ENCODE measurements around the gene SLMAP. TPM values are rescaled to one million over a fixed set of nuclear protein-coding genes. Genes with fewer than 3 reads are reported as not detected.

Gene SLMAP
- total and polyA plus RNA-seq, 2 of the 13 experiments (the other 11 are each of a cell fraction or from before 2014, with no cell fraction given): 24.0 to 48.3 TPM

GRCh38 chr3:57755741-57756527, at the start of gene SLMAP (continued):
- no peak for TF ChIP-seq AGO2 (optimal IDR thresholded peaks at IDR 0.05; ENCODE audit: low read depth, low read length)
- no peak; the same call in 1 of the 2 replicates for TF ChIP-seq ZNF460 (CRISPR knock-in tag; IDR thresholded peaks at IDR 0.05; ENCODE audit: borderline replicate concordance)
- peak; percentile 95 for TF ChIP-seq KMT2B (CRISPR knock-in tag; IDR thresholded peaks at IDR 0.05)
- no peak for TF ChIP-seq RORA (CRISPR knock-in tag; IDR thresholded peaks at IDR 0.05)
- TF ChIP-seq ZNF646 (CRISPR knock-in tag; IDR thresholded peaks at IDR 0.05): no peak
- no peak for TF ChIP-seq ELF4 (CRISPR knock-in tag; IDR thresholded peaks at IDR 0.05; ENCODE audit: borderline replicate concordance)
- peak; percentile 88 for TF ChIP-seq GATAD1 (CRISPR knock-in tag; IDR thresholded peaks at IDR 0.05)
- TF ChIP-seq ZNF713 (CRISPR knock-in tag; IDR thresholded peaks at IDR 0.05): no peak
- peak; percentile 72; the same call in 1 of the 2 replicates for TF ChIP-seq KDM5A (IDR thresholded peaks at IDR 0.05; ENCODE audit: borderline replicate concordance, low read length)
- 0 out of 2 replicates have a peak, but pooled peaks have one; percentile 70 for TF ChIP-seq PCBP1 (IDR thresholded peaks at IDR 0.05; ENCODE audit: borderline replicate concordance, low read depth, low read length)
- no peak for TF ChIP-seq CC2D1A (CRISPR knock-in tag; IDR thresholded peaks at IDR 0.05)
- TF ChIP-seq ATF7-NPFF (CRISPR knock-in tag; IDR thresholded peaks at IDR 0.05; ENCODE audit: low read depth): peak; percentile 62; the same call in 1 of the 2 replicates
- no peak for TF ChIP-seq ZBTB8A (CRISPR knock-in tag; IDR thresholded peaks at IDR 0.05; ENCODE audit: borderline replicate concordance, low read depth)
- TF ChIP-seq KAT7 (CRISPR knock-in tag; IDR thresholded peaks at IDR 0.05; ENCODE audit: borderline replicate concordance): peak; percentile 54; the same call in 1 of the 2 replicates
- TF ChIP-seq FOXA1 (IDR thresholded peaks at IDR 0.05): no peak
- 0 out of 2 replicates have a peak, but pooled peaks have one; percentile 5 for TF ChIP-seq FOXA1 (CRISPR knock-in tag; IDR thresholded peaks at IDR 0.05)
- TF ChIP-seq HOXA7 (CRISPR knock-in tag; IDR thresholded peaks at IDR 0.05): no peak
- no peak for TF ChIP-seq ZMYM2 (CRISPR knock-in tag; IDR thresholded peaks at IDR 0.05)
- TF ChIP-seq SMARCE1 (IDR thresholded peaks at IDR 0.05; ENCODE audit: borderline replicate concordance): no peak
- 0 out of 2 replicates have a peak, but pooled peaks have one; percentile 52 for TF ChIP-seq HOMEZ (CRISPR knock-in tag; IDR thresholded peaks at IDR 0.05; ENCODE audit: low read depth)
- TF ChIP-seq, protein P1, sequence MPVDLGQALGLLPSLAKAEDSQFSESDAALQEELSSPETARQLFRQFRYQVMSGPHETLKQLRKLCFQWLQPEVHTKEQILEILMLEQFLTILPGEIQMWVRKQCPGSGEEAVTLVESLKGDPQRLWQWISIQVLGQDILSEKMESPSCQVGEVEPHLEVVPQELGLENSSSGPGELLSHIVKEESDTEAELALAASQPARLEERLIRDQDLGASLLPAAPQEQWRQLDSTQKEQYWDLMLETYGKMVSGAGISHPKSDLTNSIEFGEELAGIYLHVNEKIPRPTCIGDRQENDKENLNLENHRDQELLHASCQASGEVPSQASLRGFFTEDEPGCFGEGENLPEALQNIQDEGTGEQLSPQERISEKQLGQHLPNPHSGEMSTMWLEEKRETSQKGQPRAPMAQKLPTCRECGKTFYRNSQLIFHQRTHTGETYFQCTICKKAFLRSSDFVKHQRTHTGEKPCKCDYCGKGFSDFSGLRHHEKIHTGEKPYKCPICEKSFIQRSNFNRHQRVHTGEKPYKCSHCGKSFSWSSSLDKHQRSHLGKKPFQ (CRISPR knock-in tag; IDR thresholded peaks at IDR 0.05; ENCODE audit: insufficient replicate concordance): peak; percentile 53
